Ascending aorta (tissue), 2 donors: ENCODE measurements around the gene ORM1. TPM values are rescaled to one million over a fixed set of nuclear protein-coding genes. Genes with fewer than 3 reads are reported as not detected.

Experiments used
- DNase-seq, 2 donors: peaks; one replicate each; pipeline ENCODE4 v3.0.0-alpha.2; 2019; ENCODE audit warnings: low spot score in 2 of 2
- H3K27ac ChIP-seq, 2 donors: fragments of 200-600 bp; sonication (generic); one replicate each; pipeline ENCODE4 v1.5.1; 2016 to 2017; ENCODE audit warnings: mild to moderate bottlenecking in 1 of 2
- H3K27me3 ChIP-seq: fragments of 200-600 bp; sonication (generic); one replicate; pipeline ENCODE4 v1.5.1; 2017
- H3K36me3 ChIP-seq, 2 donors: fragments of 200-600 bp; sonication (generic); one replicate each; pipeline ENCODE4 v1.5.1; 2016
- H3K4me1 ChIP-seq, 2 donors: fragments of 200-600 bp; sonication (generic); one replicate each; pipeline ENCODE4 v1.5.1; 2016 to 2017; ENCODE audit warnings: mild to moderate bottlenecking in 1 of 2
- H3K4me3 ChIP-seq, 2 donors: fragments of 200-600 bp; sonication (generic); one replicate each; pipeline ENCODE4 v1.5.1; 2016 to 2017; ENCODE audit warnings: mild to moderate bottlenecking in 1 of 2
- H3K9me3 ChIP-seq, 2 donors: fragments of 200-600 bp; sonication (generic); one replicate each; pipeline ENCODE4 v1.5.1; 2016
- intact Hi-C: fragments of 100-400 bp; cut with DNase I; formaldehyde crosslinking; loops from one replicate; pipeline ENCODE4 v1.15.1; 2023
- total RNA-seq: library from RNA; depleted of rRNA; stranded (reverse); fragments of >200 nt; gene quantifications from one replicate; pipeline ENCODE4 v1.1.0, GENCODE V29; 2016
- TF ChIP-seq, protein P1 (sequence below), 3 experiments: fragments of 200-600 bp in 2 of 3; fragments of 450-650 bp in 1 of 3; sonication (generic) in 2 of 3; IDR thresholded peaks; one replicate each; pipeline ENCODE4 v1.5.1; 2016 to 2019; ENCODE audit warnings: antibody characterized with exemption in 3 of 3, mild to moderate bottlenecking in 1 of 3, moderate library complexity in 1 of 3

Gene ORM1
- total RNA-seq, 1 donor from 2014 or later: 53.3 TPM

DNA sequence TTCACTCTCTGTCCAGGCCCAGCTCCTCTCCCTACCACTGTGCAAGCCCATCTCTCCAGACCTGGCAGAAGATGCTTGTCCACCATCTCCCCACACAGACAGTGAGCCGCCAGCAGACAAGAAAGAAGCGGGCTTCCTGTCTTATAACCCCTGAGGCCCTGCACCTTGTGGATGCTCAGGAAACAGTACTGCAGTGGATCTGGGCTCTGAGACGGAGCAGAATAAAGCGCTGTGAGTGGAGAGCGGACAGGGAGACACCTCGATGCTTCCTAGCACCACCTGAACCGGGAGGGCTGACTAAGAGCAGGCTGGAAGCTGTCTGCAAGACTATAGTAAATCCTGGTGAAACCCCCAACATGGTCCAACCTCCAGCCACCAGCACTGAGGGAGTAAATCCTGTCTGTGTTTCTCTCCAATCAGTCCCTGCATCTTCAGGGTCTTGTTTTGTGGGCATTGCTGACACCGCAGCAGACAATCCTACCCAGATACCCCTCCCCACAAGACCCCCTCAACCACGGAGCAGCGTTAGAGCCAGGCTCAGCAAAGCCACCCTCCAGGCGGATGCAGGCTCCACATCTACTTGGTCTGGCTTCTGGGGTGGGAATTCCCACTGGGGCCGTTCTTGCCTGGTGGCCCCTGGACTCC is 25.5 kb downstream of the ORM1 start:
- peaks cover 77 to 86% of the 10 kb centered on the region in 2 donors for H3K36me3 ChIP-seq
- peak overlapping the region; percentile 70 to 77 for H3K27ac ChIP-seq
- intact Hi-C loops: loop anchor here (2.0 to 10.0 kb wide), 2 partner anchors 18 to 236 kb away; partner anchors contain the start of gene ATP6V1G1
- TF ChIP-seq, protein P1, sequence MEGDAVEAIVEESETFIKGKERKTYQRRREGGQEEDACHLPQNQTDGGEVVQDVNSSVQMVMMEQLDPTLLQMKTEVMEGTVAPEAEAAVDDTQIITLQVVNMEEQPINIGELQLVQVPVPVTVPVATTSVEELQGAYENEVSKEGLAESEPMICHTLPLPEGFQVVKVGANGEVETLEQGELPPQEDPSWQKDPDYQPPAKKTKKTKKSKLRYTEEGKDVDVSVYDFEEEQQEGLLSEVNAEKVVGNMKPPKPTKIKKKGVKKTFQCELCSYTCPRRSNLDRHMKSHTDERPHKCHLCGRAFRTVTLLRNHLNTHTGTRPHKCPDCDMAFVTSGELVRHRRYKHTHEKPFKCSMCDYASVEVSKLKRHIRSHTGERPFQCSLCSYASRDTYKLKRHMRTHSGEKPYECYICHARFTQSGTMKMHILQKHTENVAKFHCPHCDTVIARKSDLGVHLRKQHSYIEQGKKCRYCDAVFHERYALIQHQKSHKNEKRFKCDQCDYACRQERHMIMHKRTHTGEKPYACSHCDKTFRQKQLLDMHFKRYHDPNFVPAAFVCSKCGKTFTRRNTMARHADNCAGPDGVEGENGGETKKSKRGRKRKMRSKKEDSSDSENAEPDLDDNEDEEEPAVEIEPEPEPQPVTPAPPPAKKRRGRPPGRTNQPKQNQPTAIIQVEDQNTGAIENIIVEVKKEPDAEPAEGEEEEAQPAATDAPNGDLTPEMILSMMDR (IDR thresholded peaks at IDR 0.05): no peak
- DNase-seq: no peak
- H3K4me1 ChIP-seq: peaks cover 0 to 21% of the 10 kb centered on the region in 2 donors
- no peaks in the 10 kb centered on the region for H3K9me3 ChIP-seq
- no peaks in the 10 kb centered on the region for H3K27me3 ChIP-seq
- H3K4me3 ChIP-seq: no peak overlapping the region

DNA sequence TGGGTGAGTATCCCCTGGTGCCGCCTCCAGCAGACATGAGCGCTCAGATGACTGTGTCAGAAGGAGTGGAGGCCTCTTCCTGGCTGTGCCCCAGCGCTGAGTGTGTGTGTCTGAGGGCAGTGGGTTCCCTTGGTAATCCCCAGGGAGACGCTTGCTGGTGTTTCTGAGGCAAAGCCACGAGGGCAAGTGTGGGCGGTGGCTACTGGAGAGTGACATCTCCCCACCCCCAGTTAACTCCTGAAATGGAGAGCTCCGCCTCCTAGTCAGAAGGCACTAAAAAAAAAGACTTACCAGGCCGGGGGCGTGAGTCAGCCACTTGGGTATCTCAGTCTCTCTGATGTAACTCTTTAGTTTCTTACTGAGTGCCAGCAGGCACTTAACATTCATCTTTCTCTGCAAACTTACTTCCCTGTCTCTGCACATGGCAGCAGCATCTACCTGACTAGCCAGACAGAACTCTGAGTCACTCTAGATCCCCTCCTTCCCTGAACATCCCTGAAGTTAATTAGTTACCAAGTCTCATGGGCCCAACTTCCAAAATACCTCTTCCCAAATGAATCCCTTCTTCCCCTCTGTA is 26.1 kb downstream of the ORM1 start:
- DNase-seq: peak; percentile 89 to 93
- Histone ChIP-seq H3K36me3 (peaks cover 80 to 86% of the 10 kb centered on the region in 2 donors), H3K4me3 (no peak overlapping the region), H3K9me3 (no peaks in the 10 kb centered on the region), H3K27me3 (no peaks in the 10 kb centered on the region), H3K27ac (peak overlapping the region; percentile 70 to 77), H3K4me1 (peaks cover 0 to 21% of the 10 kb centered on the region in 2 donors)
- intact Hi-C loops: loop anchor here (1.0 to 10.0 kb wide), 3 partner anchors 18 to 236 kb away; partner anchors contain the start of gene ATP6V1G1
- TF ChIP-seq, protein P1 (IDR thresholded peaks at IDR 0.05): no peak

DNA sequence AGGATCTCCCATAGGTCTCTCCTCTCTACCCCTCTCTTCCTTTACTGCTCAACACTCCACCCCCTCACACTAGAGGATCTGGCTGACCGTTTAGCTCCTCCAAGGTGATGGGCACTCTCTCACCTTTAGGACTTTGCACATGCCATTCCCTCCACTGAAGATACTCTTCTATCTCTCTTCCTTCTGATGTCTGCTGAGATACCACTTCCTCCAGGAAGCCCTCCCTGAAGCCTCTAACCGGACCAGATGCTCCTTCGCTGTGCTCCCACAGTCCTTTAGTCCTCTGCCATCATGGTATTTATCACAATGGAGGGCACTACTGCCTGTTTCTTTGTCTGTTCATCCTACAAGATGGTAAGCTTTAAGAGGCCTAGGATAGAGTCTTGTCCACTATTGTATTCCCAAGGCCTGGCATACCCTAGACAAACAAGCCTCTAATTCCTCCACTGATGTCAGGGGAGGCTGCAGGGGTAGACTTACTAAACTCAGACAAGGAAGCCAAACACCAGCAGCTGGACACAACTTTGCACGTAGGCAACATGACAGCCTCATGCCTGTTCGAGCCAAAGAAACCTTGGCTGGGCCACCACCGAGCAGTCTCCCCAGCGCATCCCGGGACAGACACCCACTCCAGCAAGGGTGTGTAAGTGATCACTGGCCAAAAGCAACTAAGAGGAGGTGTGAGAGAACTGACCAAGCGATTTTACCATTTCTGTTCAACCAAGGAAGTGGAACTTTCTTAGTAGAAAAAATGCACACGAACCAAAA is 27.0 kb downstream of the ORM1 start:
- H3K4me3 ChIP-seq: no peak overlapping the region
- H3K27ac ChIP-seq: peak overlapping the region; percentile 70 to 77
- peaks cover 76 to 86% of the 10 kb centered on the region in 2 donors for H3K36me3 ChIP-seq
- no peak for DNase-seq
- TF ChIP-seq, protein P1 (IDR thresholded peaks at IDR 0.05): no peak
- H3K4me1 ChIP-seq: peaks cover 0 to 21% of the 10 kb centered on the region in 2 donors
- intact Hi-C loops: loop anchor here (1.0 to 10.0 kb wide), 3 partner anchors 17 to 235 kb away; partner anchors contain the start of gene ATP6V1G1
- no peaks in the 10 kb centered on the region for H3K27me3 ChIP-seq
- H3K9me3 ChIP-seq: no peaks in the 10 kb centered on the region

DNA sequence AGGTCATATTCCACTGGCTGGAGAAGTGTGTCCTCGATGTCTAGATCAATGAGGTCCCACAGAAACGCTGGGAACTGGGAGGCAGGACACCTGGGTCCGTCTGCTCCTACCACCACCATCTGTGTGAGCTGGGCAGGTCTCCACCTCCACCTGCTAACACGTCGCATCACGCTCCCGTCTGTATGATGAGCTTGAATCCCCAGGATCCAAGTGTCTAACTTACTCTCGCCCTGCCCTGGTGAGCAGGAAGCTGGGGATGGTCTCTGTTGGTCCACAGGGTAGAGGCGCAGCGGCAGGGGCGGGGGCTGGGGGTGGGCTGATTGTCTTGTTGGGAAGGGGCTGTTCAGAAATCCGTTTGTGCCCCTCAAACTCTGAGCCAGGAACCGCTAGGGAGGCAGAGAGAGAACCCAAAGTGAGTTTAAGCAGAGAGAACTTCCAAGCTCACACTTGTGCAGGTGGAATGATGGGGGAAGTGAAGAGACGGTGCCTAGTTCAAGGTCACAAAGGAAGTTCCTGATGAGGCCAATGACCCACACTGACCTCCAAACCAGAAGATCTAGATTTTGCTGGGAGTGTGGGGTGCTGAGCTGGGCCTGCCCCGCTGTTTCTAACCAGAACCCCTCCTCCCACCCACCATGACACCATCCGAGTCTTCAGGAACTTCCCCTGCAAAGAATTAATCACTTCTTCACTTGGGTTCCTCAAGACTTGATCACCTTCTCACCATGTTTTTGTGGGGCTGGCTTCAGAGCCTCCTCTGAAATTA is 27.9 kb downstream of the ORM1 start:
- no peak for DNase-seq
- Histone ChIP-seq H3K4me3 (no peak overlapping the region), H3K36me3 (peaks cover 78 to 86% of the 10 kb centered on the region in 2 donors), H3K4me1 (peaks cover 0 to 21% of the 10 kb centered on the region in 2 donors), H3K27me3 (no peaks in the 10 kb centered on the region), H3K27ac (peak overlapping the region; percentile 70 to 77), H3K9me3 (no peaks in the 10 kb centered on the region)
- TF ChIP-seq, protein P1 (IDR thresholded peaks at IDR 0.05): no peak
- intact Hi-C loops: no loop called here

DNA sequence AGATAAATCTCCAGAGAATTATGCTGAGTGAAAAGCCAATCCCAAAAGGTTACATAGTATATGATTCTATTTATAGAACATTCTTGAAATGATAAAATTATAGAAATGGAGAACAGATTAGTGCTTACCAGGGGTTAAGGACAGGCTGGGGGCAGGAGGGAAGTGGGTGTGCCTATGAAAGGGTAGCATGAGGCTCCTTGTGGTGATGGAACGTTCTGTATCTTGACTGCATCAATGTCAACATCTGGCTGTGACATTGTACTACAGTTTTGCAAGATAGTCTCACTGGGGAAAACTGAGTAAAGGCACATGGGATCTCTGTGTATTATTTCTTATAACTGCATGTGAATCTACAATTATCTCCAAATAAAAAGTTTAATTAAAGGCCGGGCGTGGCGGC is 29.0 kb downstream of the ORM1 start:
- peaks cover 78 to 86% of the 10 kb centered on the region in 2 donors for H3K36me3 ChIP-seq
- no peak overlapping the region for H3K27ac ChIP-seq
- TF ChIP-seq, protein P1 (IDR thresholded peaks at IDR 0.05): no peak
- intact Hi-C loops: no loop called here
- H3K4me3 ChIP-seq: no peak overlapping the region
- H3K27me3 ChIP-seq: no peaks in the 10 kb centered on the region
- H3K4me1 ChIP-seq: peaks cover 0 to 21% of the 10 kb centered on the region in 2 donors
- no peaks in the 10 kb centered on the region for H3K9me3 ChIP-seq
- no peak for DNase-seq
